ENCODE measurements around the gene MORC3.
"Not testable (repeated sequence)": the region's sequence is repeated elsewhere in the genome, so short reads cannot be mapped to it uniquely, and the experiment has no call there.

Gene MORC3

GRCh38 chr21:36322083-36322424 lies 2.1 kb downstream of the MORC3 start:
- no peak for DNase-seq (ENCODE audit: low read depth)

- peak; percentile 18 for DNase-seq (ENCODE audit: low read depth)
Measured at GRCh38 chr21:36323032-36323431, 3.0 kb downstream of the MORC3 start.

DNA sequence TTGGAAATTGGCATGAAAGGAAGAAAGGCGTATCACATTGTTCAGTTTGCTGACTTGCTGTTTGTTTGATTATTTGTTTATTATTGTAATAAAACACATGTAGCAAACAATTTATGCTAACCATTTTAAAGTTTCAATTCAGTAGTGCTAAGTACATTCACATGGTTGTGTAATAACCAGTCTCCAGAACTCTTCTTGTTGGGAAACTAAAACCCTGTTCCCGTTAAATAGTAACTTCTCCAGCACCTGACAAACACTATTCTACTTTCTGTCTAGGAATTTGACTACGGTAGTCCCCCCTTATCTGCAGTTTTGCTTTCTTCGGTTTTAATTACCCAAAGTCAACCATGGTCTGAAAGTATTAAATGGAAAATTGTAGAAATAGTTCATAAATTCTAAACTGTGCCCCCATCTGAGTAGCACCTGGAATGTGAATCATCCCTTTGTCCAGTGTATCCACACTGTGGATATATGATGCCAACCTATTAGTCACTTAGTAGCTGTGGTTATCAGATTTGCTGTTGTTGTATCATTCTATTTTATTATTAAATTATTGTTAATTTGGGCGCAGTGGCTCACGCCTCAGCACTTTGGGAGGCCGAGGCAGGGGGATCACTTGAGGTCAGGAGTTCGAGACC lies 5.5 kb downstream of the MORC3 start:
- peak; percentile 25 for DNase-seq (ENCODE audit: low read depth)

DNA sequence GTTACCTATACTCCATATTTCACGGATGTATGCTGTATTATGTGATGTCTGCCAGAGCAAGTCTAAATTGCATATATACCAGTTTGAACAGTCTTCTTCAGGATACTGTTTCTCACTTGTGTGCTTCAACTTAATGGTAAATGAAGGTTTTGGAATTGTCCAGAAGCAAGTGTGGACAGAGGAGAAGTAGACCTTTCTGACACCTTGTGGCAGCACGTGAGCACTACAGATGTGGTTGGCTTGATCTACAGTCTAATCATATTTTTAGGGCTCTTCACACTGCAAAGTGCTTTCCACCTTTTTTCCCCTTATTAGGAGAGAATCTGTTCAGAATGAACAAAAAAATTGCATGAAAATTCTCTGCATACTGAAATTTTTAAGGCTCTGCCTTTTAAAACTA lies 10.9 kb downstream of the MORC3 start:
- peak; percentile 72 for DNase-seq (ENCODE audit: low read depth)

DNA sequence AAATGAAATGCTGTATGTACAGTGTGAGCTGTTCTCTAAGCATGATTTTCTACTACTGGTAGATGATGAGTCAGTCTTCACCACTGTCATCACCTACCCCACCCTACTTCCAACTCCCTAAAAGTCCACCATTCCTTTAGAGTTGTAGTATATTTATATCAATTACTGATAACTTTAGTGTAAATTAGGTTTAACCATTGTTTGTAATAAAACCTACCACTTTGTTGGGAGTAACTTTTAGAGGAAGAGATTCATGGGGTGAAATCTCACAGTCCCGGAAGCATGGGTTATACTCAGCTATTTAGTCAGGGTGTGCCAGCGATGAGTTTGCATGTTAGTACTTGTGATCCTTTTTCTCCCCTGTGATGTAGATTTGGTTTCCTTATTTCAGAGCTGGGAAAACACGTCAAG lies 17.1 kb downstream of the MORC3 start:
- peak; percentile 74 for DNase-seq (ENCODE audit: low read depth)

DNA sequence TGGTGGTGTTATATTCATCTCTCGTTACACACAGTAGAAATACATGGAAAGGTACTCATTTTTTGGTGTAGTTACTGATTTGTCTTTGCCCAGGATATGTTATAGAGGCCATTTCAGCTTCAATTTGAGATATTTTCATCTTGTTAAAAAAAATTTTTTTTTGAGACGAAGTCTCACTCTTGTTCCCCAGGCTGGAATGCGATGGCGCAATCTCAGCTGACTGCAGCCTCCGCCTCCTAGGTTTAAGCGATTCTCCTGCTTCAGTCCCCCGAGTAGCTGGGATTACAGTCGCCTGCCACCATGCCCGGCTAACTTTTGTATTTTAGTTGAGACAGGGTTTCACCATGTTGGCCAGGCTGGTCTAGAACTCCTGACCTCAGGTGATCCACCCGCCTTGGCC lies 19.0 kb downstream of the MORC3 start:
- DNase-seq (ENCODE audit: low read depth), result no peak

GRCh38 chr21:36342581-36342980 lies 22.6 kb downstream of the MORC3 start:
- not testable (repeated sequence) for DNase-seq (ENCODE audit: low read depth)

DNA sequence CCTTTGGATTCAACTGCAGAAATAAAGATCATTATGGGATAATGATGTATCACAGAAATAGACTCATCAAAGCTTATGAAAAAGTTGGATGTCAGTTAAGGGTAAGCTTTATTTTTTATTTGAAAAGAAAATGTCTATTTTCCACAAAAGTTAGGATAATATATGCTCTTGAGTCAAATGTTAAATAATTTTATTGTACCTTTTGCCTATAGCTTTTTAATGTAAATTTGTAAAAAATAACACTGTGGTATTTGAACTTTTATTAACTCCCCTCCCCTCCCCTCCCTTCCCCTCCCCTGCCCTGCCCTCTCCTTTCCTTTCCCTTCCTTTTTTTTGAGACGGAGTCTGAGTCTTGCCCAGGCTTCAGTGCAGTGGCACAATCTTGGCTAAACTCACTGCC lies 24.9 kb downstream of the MORC3 start:
- no peak for DNase-seq (ENCODE audit: low read depth)

DNA sequence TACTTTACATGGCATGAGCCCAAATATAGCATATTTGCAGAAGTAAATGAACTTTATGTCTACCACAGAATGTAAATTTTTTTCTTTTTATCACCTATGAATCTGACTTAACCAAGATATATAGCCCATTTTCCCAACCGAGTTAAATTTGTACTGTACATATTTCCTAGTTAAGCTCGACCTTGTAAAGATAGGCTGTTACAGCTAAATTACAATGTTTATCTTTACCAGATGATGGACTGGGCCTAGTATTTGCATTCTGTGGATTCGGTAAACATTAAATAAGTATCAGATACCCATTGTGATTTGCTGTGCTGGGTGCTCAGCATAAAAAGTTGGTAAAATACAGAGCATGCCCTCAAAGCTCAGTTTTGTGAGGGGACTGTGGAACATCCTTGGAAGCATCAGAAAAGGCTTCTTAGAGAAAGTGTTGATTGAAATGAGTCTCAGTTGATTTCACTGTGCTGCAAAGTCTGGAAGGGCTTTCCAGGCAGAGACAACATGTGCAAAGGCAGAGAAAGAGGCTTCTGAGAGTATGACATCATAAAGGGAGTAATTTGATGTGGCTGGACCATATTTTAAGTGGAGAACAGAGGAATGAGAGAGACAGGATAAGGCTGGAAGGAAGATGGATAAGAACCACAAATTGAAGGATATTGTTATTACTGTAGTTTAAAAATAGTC lies 27.4 kb downstream of the MORC3 start:
- peak; percentile 49 for DNase-seq (ENCODE audit: low read depth)

DNA sequence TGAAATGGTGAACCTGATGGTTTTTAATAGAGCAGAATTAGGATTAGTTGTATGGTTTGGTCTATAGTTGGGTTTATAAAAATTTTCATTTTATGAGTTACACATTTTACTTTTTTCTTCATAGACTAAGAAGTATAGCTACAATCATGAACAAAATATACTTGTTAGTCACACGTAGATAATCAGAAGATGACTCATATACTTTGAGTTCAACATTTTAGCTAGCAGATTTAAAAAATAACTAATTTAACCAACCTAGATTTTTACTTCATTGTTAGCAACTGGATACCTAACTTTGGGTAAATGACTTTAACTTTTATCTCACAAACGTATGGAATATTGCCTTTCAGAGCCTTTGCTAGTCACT lies 27.9 kb downstream of the MORC3 start:
- DNase-seq (ENCODE audit: low read depth), result peak; percentile 39

- DNase-seq (ENCODE audit: low read depth), result no peak
Measured at GRCh38 chr21:36349315-36349714, 29.3 kb downstream of the MORC3 start.

DNA sequence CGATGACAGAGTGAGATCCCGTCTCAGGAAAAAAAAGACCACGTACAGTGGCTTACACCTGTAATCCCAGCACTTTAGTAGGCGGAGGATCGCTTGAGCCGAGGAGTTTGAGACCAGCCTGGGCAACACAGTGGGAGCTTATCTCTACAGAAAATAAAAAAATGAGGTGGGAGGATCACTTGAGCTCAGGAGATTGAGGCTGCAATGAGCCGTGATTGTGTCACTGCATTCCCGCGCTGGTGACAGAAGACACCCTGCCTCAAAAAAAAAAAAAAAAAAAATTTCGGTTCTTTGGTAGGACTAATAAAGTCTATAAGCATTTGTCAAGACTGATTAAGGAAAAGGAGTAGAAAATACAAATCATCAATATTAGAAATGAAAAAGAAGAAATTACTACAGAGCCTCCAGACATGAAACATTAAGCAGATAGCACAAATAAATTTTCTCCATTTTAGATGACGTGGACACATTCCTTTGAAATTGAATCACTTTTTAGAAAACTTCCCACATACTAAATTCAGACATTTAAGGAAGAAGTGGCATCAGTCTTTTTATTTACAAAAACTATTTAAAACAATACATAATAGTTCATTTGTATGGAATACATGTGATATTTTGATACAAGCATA lies 30.4 kb downstream of the MORC3 start:
- peak; percentile 81 for DNase-seq (ENCODE audit: low read depth)

DNA sequence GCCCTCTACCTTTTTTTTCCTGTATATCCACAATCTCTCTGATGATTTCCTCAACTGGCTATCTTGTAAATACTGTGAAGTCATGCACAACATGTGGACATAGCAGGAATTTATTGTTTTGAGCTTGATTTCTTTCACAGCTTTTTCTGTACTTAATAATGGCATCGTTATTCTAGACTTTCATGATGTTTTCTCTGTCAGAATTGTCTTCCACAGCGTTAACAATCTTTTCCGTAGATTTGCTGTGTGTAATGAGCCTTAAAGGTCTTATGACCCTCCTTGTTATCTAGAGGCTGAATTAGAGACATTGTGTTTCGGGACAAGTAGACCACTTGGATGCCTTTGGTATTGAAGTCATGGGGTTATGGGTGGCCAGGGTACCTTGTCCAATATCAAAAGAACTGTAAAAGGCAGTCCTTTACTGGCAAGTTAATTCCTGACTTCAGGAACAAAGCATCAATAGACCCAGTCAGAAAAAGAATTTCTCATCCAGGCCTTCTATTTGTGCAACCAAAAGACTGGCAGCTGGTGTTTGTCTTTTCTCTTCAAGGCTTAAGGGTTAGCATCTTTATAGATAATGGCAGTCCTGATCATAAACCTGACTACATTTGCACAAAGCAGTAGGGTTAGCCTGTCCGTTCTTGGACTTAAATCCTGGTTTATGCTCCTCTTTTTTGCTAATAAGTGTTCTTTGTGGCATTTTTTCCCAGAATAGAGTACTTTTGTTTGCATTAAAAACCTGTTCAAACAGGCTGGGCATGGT lies 35.1 kb downstream of the MORC3 start:
- no peak for DNase-seq (ENCODE audit: low read depth)

DNA sequence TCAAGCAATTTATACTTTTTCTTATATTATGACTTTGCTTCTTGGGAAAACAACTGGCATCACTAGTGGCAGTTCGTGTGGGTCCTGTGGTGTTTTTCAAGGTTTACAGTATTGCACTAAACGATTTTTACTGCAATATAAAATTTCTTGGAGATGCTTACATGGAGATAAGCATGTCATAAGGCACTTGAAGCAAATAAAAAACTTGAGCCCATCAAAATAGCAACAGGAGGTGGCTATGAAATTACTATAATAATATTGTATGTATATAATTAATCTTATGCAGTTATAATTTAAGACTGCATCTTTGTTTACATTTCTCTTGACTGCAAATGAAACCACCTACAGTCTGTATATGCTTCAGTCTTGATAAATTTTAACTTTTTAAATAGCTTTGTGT lies 35.9 kb downstream of the MORC3 start:
- no peak for DNase-seq (ENCODE audit: low read depth)

- no peak for DNase-seq (ENCODE audit: low read depth)
Measured at GRCh38 chr21:36359185-36359584, 39.2 kb downstream of the MORC3 start.

DNA sequence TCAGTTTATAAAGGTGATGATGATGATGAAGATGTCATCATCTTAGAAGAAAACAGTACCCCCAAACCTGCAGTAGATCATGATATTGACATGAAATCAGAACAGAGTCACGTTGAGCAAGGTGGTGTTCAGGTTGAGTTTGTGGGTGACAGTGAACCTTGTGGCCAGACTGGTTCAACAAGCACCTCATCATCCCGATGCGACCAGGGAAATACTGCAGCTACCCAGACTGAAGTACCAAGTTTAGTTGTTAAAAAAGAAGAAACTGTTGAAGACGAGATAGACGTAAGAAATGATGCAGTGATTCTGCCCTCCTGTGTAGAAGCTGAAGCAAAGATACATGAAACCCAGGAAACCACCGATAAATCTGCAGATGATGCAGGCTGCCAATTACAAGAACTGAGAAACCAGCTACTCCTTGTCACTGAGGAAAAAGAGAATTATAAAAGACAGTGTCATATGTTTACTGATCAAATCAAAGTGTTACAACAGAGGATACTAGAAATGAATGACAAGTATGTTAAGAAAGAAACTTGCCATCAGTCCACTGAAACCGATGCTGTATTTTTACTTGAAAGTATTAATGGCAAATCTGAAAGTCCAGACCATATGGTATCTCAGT lies 49.2 kb downstream of the MORC3 start:
- DNase-seq (ENCODE audit: low read depth), result no peak

GRCh38 chr21:36375994-36376393 lies 56.0 kb downstream of the MORC3 start:
- no peak for DNase-seq (ENCODE audit: low read depth)

DNA sequence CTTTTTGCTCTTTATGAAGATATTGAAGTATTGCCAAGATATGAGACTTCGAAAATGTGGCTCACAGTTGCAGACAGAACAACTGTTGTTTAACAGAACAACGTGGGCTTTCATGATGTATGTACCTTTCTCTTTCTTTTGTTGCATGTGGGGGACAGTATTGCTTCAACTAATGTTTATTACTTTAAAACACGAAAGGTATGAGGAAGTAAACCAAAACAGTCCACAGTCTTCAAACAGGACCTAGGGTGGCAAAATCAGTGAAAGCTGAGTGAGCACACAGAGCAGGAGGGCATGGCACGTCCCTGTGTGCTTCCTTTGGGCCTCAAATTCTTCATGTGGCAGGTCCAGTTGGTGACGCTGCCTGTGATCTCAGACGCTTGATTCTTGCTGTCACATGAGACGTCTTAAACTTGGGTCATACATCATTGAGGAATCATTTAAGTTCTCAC lies 57.4 kb downstream of the MORC3 start:
- no peak for DNase-seq (ENCODE audit: low read depth)

GRCh38 chr21:36379251-36379650 lies 59.3 kb downstream of the MORC3 start:
- DNase-seq (ENCODE audit: low read depth), result peak; percentile 8

DNA sequence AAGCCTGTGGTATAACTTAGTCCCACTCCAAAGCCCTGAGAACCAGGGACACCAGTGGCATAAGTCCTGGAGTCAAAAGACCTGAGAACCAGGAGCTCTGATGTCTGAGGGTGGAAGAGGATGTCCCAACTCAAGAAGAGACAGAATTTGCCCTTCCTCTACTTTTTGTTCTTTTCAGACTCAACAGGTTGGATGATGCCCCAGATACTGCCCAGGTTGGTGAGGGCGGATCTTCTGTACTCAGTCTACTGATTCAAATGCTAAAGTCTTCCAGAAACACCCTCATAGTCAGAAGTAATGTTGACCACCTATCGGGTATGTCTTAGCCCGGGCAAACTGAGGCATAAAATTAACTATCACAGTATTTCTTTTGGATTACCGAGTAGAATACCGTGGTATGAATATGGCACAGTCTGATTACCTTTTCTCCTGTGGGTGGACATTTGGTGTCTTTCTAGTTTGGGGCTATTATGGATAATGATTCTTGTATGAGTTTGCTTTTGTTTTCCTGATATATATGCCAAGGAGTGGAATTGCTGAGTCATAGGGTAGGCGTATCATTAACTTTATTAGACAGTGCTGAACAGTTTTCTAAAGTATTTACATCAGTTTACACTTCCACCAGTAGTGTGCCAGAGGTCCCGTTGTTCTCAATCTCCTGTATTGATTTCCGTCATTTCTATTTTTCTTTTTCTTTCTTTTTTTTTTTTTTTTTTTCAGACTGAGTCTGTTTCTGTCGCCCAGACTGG lies 62.0 kb downstream of the MORC3 start:
- peak; percentile 14 for DNase-seq (ENCODE audit: low read depth)

- not testable (repeated sequence) for DNase-seq (ENCODE audit: low read depth)
Measured at GRCh38 chr21:36382722-36383121, 62.7 kb downstream of the MORC3 start.

GRCh38 chr21:36384885-36385232 lies 64.9 kb downstream of the MORC3 start:
- no peak for DNase-seq (ENCODE audit: low read depth)
